Islet precursor cell (in vitro differentiated cells): ENCODE data around the gene GJB4.
A peak's percentile ranks its signal among the peaks of the same experiment; 100 is the strongest.
"Not testable (repeated sequence)": the region's sequence is repeated elsewhere in the genome, so short reads cannot be mapped to it uniquely, and the experiment has no call there.

ENCODE experiments used
- DNase-seq: peaks from one replicate; pipeline ENCODE4 v3.0.0-alpha.2; 2018

Gene GJB4

GRCh38 chr1:34747638-34747941, 11.9 kb upstream of the GJB4 start:
- no peak for DNase-seq

DNA sequence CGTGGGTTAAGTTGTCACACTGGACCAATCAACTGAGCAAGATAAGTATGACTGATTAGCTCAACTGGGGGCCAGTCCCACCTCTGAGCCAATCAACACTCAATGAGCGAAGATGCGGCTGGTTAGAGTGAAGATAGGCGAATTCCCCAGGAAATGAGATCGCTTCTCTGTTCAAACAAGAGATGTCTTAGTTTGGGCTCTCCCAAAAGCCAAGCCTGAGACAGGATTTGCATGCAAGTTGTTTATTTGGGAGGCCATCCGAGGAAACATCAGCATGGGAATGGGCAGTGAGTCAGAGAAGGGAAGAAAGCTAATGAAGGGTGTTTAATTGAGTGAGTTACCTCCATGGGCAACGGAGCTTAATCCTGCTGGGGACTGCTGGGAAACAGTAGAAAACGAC, 9.5 kb upstream of the GJB4 start:
- DNase-seq, result no peak

DNA sequence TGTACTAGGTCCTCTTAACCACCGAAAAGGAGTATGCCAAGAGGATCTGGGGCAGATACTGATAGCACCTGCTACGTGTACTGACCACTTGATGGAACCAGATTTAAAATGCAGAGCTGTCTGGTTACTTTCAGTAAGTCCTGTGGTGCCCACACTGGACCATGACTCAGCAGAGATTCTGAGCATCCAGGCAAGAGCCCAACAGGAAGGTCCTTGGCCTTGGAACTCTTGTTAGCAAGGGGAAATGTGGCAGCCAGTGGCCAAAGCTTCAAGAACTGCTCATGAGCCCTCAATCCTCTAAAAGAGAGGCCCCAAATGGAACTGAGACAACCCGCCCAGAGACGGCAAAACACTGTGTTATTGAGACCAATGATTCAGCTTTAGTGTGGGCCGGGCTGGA, 8.9 kb upstream of the GJB4 start:
- no peak for DNase-seq

DNA sequence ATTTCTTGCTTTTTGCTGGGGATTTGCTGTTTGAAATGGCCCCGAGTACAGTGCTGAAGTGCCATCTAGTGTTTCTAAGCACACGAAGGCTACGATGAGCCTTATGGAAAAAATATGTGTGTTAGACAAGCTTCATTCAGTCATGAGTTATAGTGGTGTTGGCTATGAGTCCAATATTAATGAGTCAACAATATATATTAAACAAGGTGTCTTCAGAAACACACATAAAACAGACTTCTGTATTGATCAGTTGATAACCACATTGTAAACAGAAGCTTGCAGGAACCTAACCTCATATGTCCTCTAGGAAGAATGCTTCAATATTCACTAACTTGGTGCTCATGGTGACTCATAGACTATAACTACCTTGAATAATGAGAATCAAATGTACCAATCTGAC, 6.4 kb upstream of the GJB4 start:
- DNase-seq, result no peak

DNA sequence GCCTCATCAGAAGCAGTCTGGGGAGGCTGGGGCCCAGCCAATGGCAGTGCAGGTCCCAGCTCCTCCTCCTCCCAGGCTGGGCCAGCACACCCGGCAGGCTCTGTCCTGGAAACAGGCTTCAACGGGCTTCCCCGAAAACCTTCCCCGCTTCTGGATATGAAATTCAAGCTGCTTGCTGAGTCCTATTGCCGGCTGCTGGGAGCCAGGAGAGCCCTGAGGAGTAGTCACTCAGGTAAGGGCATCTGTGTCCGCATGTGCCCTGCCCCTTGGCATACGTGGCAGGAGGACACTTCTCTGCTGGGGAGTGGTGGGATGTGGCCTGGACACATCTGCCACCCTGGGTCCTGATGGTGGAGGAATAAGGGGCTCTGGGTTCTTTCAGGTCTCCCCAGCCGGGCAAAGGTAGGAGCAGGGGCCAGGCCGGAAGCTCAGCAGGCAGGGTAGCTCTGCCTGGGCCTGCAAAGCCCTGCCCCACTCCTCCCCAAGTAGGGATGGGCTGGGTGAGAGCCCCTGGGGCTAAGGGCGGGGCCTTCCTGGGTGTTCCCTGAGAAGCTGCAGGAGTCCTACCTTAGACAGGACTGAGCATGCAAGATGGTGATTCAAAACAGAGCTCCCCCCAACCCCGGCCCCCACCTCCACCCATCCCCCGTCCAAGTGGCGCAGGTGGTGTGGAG, 4.4 kb upstream of the GJB4 start, which contains the start of gene GJB5:
GJB5 (plus strand) TSS at position 84 of the 674 bp plus-strand sequence. CDS start 2,284 bp downstream, outside the sequence.
- peak; percentile 79 for DNase-seq

- no peak for DNase-seq
Observed at GRCh38 chr1:34755961-34756360, 3.6 kb upstream of the GJB4 start.

GRCh38 chr1:34757386-34757785, 2.2 kb upstream of the GJB4 start:
- DNase-seq, result no peak

DNA sequence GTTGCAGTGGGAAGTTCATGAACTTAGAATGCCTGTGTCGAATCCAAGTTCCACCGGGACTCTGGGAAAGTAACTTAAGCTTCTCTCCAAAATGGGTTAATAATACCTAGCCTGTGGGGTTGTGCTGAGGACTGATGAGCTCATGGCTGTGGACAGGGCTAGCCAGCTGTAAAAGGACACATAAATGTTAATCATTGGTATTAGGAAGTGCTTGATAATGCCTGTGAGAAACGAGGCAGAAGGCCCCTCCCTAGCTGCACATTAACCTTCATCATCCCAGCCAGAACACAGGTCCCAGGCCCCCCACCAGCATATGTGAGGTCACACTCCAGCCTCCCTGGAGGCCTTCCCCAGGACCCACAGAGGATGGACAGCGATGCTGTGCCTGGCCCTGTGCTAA, 789 bp upstream of the GJB4 start:
- no peak for DNase-seq

DNA sequence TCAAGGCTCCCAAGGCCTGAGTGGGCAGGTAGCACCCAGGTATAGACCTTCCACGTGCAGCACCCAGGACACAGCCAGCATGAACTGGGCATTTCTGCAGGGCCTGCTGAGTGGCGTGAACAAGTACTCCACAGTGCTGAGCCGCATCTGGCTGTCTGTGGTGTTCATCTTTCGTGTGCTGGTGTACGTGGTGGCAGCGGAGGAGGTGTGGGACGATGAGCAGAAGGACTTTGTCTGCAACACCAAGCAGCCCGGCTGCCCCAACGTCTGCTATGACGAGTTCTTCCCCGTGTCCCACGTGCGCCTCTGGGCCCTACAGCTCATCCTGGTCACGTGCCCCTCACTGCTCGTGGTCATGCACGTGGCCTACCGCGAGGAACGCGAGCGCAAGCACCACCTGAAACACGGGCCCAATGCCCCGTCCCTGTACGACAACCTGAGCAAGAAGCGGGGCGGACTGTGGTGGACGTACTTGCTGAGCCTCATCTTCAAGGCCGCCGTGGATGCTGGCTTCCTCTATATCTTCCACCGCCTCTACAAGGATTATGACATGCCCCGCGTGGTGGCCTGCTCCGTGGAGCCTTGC, 1.7 kb downstream of the GJB4 start:
- DNase-seq, result no peak

DNA sequence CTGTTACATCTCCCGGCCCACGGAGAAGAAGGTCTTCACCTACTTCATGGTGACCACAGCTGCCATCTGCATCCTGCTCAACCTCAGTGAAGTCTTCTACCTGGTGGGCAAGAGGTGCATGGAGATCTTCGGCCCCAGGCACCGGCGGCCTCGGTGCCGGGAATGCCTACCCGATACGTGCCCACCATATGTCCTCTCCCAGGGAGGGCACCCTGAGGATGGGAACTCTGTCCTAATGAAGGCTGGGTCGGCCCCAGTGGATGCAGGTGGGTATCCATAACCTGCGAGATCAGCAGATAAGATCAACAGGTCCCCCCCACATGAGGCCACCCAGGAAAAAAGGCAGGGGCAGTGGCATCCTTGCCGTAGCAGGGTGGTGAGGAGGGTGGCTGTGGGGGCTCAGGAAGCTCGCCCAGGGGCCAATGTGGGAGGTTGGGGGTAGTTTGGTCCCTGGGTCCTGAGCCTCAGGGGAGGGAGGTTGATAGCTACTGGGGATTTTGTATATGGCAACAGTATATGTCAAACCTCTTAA, 2.3 kb downstream of the GJB4 start:
- no peak for DNase-seq

- peak; percentile 72 for DNase-seq
Observed at GRCh38 chr1:34762474-34763141, 3.1 kb downstream of the GJB4 start.

- peak; percentile 94 for DNase-seq
Observed at GRCh38 chr1:34763142-34763781, 3.7 kb downstream of the GJB4 start.

- no peak for DNase-seq
Observed at GRCh38 chr1:34768856-34769255, 9.3 kb downstream of the GJB4 start.

DNA sequence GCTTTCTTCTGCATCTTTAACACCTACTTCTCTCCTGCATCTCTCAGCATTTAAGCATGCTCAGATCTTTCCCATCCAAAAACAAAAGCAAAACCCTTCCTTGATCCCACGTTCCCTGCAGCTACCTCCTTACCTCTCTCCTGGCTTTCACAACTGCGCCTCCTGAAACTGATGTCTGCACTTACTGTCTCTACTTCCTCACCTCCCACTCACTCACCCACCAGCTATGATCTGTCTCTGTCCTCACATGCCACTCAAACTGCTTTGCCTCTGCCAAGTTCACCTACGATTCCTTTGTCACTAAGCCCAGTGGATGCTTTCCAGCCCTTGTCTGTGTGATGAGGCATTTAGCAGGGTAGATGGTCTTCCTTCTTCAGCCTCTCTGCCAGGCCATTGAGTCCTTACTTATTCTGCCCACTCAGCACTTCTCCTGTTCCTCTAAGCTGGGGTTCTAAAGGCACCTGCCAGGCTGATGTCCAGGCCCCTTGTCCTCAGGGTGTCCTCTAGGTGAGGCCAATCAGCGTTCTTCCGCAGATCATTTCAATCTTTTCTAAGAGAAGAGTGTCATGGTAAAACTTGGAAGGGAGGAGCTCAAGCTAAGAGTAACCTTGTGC, 11.5 kb downstream of the GJB4 start:
- no peak for DNase-seq

DNA sequence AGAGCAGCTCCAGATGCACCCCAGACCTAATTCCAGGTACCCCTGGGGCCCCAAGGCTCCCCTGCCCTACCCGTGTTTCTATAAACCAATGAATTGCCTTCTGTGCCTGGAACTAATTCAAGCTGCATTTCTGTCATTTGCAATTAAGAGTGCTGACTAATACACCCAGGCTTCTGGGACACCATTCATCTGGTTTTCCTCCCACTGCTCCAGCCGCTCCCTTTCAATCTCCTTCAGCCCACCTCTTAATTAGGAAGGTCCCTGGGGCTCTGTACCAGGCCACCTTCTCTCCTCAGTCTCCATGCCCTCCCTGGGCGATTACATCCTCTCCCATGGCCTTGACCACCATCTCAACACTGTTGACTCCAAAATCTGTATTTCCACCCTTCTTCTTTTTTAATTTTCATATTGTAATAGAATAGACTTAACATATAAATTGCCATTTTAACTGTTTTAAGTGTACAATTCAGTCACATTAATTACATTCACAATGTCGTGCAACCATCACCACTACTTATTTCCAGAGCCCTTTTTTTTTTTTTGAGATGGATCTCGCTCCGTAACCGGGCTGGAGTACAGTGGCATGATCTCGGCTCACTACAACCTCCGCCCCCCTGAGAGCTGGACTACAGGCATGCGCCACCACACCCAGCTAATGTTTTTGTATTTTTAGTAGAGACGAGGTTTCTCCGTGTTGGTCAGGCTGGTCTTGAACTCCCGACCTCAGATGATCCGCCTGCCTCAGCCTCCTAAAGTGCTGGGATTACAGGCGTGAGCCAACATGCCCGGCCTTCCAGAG, 12.2 kb downstream of the GJB4 start:
- no peak for DNase-seq

- not testable (repeated sequence) for DNase-seq
Observed at GRCh38 chr1:34773114-34773513, 13.6 kb downstream of the GJB4 start.

- DNase-seq, result no peak
Observed at GRCh38 chr1:34774957-34775356, 15.4 kb downstream of the GJB4 start.

DNA sequence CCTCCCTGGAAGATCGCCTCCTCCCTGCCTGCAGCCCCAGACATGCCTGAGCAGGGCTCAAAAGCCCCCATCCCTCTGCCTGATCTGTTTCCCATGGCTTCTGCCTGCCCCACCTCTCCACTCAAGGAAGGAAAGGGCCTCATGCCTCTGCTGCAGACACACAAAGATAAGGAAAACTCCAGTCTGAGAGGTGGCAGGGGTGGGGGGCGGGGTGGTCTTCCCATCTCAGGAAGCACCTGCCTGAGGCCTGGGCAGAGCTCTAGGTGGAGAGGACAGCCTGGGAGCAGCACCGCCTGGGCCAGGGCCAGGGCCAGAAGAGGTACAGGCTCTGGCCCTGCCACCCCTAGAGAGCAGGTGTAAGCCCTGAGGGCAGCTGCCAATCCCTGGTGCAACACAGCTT, 17.4 kb downstream of the GJB4 start:
- DNase-seq, result no peak

GRCh38 chr1:34777519-34778321, 18.2 kb downstream of the GJB4 start:
- DNase-seq, result no peak

DNA sequence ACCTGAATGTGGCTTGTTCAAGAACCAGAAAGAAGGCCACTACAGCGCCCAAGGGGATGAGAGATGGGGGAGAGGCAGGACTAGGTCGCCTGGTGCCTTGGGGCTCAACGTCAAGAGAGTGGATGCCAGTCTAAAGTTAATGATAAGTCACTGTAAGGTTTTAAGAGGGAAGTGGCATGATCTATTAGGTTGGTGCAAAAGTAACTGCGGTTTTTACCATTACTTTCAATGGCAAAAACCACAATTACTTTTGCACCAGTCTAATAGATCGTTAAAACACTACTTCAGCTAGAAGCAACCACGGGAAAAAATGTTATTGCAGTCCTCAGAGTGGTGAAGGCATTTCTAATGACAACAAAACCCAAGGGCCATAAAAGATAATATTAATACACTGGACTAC, 18.8 kb downstream of the GJB4 start:
- no peak for DNase-seq

- DNase-seq, result no peak
Observed at GRCh38 chr1:34779005-34779404, 19.5 kb downstream of the GJB4 start.

GRCh38 chr1:34779526-34779925, 20.0 kb downstream of the GJB4 start:
- DNase-seq, result no peak
